HPDE6-E6E7 (cell line): ENCODE data around the gene MCEMP1.
A peak's percentile ranks its signal among the peaks of the same experiment; 100 is the strongest.
"Not testable (repeated sequence)": the region's sequence is repeated elsewhere in the genome, so short reads cannot be mapped to it uniquely, and the experiment has no call there.

ENCODE experiments used
- DNase-seq: peaks from one replicate; pipeline ENCODE4 v3.0.0; 2011; ENCODE audit warnings: missing footprints; ENCODE audit errors: extremely low spot score

The MCEMP1 gene

DNA sequence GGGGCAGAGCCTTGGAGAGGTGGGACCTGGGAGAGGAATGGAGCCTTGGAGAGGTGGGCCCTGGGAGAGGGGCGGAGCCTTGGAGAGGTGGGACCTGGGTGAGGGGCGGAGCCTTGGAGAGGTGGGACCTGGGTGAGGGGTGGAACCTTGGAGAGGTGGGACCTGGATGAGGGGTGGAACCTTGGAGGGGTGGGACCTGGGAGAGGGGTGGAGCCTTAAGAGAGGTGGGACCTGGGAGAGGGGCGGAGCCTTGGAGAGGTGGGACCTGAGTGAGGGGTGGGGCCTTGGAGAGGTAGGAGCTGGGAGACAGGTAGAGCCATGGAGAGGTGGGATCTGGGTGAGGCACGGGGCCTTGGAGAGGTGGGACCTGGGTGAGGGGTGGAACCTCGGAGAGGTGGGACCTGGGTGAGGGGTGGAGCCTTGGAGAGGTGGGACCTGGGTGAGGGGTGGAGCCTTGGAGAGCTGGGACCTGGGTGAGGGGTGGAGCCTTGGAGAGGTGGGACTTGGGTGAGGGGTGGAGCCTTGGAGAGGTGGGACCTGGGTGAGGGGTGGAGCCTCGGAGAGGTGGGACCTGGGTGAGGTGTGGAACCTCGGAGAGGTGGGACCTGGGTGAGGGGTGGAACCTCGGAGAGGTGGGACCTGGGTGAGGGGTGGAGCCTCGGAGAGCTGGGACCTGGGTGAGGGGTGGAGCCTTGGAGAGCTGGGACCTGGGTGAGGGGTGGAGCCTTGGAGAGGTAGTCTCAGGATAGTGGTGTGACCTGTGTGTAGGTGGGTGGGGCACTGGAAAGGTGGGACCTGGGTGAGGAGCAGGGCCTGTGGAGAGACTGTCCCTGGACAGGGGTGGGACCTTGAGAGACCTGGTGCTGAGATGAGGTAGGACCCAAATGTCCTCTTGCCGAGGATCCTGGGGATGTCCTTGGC lies 33.0 kb upstream of the MCEMP1 start:
- DNase-seq: not testable (repeated sequence)

DNA sequence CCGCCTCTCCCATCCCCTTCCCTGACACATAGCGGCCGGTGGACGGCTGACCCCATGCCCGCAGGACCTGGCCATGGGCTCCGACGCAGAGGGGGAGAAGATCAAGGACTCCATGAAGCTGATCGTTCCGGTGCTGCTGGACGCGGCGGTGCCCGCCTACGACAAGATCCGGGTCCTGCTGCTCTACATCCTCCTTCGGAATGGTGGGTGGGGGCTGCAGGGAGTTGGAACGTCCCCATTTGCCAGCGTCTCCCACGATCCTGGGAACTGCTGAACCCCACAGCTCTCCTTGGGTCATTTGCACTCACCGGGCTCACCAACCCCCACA lies 32.4 kb upstream of the MCEMP1 start:
- DNase-seq: no peak

GRCh38 chr19:7645163-7645562 lies 31.7 kb upstream of the MCEMP1 start:
- DNase-seq: no peak

DNA sequence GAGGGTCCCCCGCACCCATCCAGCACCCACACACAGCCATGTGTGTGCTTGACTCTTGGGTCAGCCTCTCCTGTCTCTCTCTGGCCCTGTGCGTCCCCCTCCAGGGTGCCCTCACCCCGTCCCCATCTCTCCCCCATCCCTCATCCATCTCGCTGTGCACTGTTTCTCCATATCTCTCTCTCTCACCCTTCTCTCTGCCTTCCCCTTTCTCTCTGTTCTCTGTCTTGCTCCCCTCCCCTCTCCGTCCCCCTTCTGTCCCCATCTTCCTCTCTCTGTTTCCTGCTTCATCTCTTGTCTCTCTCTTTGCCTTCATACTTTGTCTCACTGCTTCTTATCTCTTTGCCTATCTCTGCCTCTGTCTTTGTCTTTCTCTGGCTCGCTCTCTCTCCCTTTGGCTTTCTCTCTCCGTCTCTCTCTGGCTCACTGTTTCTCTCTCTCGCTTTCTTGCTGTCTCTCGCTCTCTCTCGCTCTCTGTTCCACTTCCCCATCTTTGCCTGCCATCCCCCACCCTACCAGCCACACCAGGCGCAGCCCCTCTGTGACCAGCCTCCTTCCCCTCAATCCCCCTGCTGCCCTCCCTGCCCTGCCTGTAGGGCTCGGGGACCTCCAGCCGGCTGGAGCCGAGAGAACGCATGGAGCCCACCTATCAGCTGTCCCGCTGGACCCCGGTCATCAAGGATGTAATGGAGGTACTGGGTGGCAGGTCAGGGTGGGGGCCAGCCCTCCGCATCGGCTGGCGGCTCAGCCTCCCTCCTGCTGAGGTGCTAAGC lies 31.0 kb upstream of the MCEMP1 start:
- DNase-seq: no peak

- DNase-seq: no peak
Measured at GRCh38 chr19:7646426-7646700, 30.5 kb upstream of the MCEMP1 start.

DNA sequence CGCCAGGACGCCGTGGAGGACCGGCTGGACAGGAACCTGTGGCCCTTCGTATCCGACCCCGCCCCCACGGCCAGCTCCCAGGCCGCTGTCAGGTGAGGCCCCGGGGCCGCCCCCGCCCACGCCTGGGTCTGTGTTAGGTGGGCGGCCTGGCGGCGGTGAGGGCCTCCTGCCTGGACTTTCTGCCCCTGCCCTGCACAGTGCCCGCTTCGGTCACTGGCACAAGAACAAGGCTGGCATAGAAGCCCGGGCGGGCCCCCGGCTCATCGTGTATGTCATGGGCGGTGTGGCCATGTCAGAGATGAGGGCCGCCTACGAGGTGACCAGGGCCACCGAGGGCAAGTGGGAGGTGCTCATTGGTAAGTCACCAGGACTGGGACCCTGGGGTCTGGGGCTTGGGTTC lies 29.7 kb upstream of the MCEMP1 start:
- DNase-seq: no peak

DNA sequence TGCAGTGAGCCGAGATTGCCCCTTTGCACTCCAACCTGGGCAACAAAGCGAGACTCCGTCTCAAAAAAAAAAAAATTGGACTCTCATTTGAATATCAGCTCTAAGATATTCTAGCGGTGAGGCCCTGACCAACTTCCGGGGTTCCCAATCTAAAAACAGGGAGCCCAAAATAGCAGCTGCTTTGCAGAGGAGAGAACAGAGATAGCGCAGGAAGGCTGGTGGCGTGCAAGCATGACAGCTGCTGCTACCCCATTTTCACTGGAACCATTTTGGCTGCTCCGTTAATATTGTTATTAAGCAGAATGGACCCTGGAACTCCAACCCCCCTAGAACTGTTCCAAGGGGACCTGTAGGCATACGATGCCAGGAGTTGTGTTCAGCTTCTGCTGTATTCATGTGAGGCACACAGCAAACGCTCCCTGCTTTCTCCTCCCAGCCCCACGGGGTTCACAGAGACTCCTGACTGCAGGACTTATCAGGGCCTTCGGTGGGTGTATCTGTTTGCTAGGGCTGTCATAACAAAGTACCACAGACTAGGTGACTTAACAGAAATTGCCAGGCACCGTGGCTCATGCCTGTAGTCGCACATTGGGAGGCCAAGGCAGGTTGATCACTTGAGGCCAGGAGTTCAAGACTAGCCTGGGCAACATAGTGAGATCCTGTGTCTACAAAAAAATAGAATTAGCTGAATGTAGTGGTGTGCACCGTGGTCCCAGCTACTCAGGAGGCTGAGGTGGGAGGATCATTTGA lies 28.4 kb upstream of the MCEMP1 start:
- DNase-seq: no peak

- no peak for DNase-seq
Measured at GRCh38 chr19:7650148-7650547, 26.7 kb upstream of the MCEMP1 start.

DNA sequence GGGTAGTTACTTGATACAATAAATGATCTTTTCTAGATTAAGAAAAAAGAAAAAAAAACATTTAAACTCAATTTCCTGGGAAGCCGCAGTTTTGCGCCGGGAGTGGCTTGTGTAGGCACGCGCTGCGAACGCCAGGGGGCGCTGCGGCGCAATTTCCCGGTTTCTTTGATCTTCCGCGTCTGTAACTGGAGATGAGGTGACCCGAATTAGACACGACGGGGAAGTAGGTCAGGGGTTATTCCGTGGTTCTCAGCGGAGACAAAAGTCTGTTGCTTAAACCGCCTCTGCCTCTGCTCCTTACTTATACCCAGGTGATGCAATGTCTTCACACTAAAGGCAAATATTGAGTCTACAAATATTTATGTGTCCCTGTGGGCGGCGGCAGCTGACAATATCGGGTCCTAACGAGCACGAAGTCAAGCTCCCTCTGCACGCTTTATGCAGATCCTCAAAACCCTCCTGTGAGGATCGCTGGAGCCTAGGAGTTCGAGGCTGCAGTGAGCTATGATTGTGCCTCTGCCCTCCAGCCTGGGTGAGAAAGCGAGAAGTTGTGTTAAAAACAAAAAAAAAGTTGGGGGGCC lies 24.7 kb upstream of the MCEMP1 start:
- DNase-seq: peak; percentile 73

GRCh38 chr19:7654401-7654800 lies 22.5 kb upstream of the MCEMP1 start:
- DNase-seq: no peak

GRCh38 chr19:7655581-7655980 lies 21.3 kb upstream of the MCEMP1 start:
- no peak for DNase-seq

GRCh38 chr19:7657131-7657751 lies 19.6 kb upstream of the MCEMP1 start:
- no peak for DNase-seq

GRCh38 chr19:7658219-7658686 lies 18.6 kb upstream of the MCEMP1 start:
- DNase-seq: no peak

DNA sequence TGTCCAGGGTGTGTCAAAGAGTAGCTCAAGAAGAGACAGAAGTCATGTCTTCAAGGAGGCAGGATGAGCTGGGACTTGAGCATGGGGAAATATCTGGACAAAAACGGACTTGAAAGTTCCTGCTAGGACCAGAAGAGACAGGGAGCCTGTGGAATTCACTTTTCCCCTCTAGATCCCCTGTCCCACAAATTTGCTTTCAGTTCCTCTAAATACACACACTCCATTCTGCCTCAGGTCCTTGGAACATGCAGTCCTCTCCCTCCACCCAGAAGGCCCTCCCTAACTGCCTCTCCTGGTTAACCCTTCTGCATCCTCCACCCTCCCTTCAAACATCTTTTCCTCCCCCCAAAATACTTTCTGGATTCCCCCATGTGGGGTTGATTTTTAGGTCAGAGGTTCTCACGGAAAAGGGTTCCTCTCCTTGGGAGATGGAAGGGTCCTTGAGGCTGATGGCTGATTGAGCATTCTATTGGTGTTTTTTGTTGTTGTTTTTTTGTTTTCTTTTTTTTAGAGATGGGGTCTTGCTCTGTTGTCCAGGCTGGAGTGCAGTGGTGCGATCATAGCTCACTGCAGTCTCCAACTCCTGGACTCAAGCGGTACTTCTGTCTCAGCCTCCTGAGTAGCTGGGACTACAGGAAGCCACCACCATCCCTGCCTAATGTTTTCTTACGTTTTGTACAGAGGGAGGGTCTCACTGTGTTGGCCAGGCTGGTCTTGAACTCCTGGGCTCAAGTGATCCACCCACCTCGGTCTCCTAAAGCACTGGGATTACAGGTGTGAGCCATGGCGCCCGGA lies 14.9 kb upstream of the MCEMP1 start:
- no peak for DNase-seq

DNA sequence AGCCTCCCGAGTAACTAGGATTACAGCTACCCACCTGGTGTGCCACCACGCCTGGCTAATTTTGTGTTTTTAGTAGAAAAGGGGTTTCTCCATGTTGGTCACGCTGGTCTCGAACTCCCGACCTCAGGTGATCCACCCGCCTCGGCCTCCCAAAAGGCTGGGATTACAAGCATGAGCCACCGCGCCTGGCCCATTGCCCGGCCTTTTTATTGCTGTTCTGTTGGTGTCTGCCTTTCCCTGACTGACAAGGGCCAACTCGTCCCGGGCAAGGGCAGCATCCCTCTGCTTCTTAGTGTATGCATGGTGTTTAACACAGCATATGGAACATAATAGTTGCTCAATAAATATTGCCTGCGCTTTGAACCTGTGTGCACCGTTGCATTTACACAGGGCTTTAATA lies 14.2 kb upstream of the MCEMP1 start:
- DNase-seq: no peak

DNA sequence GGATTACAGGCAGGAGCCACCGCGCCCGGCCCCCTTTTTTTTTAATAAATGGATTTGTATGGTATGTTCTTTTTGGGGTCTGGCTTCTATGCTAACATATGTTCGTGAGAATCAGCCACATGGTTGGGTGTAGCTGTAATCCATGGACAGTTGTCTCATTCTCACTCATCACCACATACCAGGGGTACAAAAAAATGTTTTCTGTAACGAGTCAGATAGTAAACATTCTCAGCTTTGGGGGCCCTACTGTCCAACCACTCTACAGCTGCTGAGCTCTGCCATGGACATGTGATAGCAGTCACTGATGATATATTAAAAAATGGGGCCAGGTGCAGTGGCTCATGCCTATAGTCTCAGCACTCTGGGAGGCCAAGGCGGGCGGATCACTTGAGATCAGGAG lies 13.2 kb upstream of the MCEMP1 start:
- DNase-seq: no peak

DNA sequence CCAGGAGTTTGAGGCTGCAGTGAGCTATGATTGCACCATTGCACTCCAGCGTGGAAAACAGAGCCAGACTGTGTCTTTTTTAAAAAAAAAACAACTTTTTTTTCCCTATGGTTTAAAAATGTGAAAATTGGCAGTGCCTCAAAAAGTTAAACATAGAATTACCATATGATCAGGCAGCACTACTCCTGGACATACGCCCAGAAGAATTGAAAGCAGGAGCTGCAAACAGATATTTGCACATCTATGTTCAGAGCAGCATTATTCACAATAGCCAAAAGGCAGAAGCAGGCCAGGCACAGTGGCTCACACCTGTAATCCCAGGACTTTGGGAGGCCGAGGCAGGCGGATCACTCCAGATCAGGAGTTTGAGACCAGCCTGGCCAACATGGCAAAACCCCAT lies 11.8 kb upstream of the MCEMP1 start:
- no peak for DNase-seq

GRCh38 chr19:7668842-7669241 lies 8.0 kb upstream of the MCEMP1 start, which contains the start of gene RETN:
Gene RETN, plus strand, starts transcription at chr19:7669049. Its CDS starts 278 bp downstream, at chr19:7669327.
- no peak for DNase-seq

- no peak for DNase-seq
Measured at GRCh38 chr19:7669641-7670040, 7.2 kb upstream of the MCEMP1 start.

GRCh38 chr19:7670150-7670783 lies 6.6 kb upstream of the MCEMP1 start:
- no peak for DNase-seq
